Hypothalamus (tissue), 51 donors: Measurements from ENCODE around the gene EYS.

Source experiments
- DNase-seq, 51 donors: peaks; one replicate each; lab custom pipeline; 2025; lab: John Stamatoyannopoulos, UW

EYS gene

DNA sequence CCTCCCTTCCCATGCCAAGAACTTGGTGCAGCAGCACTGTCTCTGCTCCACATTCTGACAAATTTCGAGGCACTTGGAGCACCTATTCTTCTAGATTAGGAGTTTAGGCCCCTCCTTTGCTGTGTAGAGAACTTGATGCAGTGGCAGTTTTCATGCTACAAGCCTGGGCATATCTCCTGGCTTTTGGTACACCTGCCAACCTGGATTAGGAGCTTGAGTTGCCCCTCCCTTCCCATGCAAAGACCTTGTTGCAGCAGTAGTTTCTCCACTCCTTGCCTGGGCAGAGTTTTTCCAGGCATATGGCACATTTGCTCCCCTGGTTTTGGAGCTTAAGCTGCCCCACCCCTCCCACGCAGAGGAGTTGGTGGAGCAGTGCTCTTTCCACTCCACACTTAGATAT is 956.1 kb downstream of the EYS start:
- no peak for DNase-seq

DNA sequence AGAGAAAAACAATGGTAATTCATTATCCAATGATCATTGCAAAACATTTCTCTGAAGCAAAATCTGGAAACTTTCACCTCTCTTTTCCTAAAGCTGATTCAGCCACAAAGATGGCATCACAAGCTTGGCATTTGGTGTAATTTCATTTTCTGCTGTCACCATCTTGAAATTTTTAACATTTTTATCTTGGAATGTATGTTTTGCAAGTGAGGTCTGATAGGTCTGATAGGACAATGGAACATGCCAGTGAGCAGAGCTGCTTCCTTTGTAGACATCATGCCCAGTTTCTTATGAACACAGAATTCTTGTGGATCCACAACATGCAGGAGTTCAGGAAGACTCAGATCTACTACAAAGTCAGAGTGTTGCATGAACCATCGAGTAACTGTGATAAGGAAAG is 969.6 kb downstream of the EYS start:
- DNase-seq = no peak

DNA sequence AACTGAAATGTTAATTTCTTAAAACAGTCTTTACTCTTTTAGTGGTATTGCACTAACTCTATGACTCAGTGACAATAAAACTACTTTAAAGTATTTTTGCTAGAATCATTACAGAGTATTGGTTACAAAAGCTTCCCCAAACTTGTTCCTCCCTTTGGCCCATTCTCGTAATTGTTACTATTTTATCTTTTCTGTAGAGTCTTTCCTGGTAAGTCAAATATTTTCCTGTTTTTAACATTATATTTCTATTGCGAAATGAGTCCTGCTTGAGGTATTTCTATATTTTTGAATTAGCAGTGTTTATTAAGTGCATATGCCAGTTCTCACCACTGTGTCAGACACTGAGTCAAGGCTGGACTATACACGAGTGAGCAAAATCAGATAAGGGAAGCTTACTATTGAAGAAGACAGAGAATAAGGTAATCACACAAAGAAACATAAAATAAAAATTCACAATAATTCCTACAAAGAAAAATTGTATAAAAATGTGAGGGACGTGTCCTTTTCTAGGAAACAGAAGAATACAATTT is 970.5 kb downstream of the EYS start:
- no peak for DNase-seq

DNA sequence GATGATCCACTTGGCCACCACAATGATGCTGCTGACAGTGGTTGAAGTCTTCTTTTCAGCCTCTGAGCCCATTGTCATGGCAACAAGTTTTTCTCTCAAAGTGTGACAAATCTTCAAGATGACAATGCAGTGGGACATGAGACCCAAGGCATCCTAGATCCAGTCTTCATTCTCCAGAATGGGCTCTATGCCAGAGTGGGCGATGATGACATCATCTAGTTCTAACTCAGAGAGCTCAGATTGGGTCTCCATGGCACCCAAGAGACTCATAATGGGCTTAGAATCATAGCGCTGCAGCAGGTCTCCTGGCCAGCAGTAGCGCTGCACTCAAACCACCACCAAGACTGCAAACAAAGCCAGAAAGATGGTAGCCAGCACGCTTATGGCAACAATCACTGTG is 973.6 kb downstream of the EYS start:
- DNase-seq = no peak

DNA sequence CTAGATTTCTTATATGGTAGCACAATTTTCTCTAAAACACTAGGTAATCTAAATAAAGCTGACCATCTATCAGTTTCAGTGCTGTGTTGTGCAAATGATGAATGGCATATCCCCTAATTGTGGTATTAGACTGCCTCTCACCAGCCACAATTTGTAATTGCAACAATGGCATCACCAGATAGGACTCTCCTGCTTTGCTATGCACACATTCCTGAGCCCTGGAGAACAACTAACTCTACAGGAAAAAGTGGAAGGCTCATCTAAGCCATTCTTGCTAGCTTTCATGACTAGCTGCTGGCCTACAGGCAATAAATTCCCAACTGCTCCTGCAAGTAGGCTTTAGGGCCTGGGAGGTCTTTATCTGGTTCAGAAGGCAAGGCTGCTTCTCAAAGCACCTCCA is 974.1 kb downstream of the EYS start:
- no peak for DNase-seq

DNA sequence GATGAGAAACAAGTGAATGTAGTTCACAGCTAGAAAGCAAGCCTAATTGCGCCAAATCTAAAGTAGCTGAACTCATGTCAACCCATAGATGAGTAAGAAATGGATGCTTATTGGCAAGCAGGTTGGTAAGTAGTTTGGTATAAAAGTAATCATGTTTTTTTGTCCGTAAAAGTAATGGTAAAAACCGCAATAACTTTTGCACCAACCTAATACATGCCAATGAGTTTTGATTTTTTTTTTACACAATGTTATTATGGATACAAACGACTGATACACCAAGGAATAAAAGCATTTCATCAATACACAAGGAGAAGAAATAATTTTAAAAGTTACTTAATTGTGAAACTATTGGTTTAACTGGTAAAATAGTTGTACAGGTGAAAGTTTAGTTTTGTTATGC is 977.5 kb downstream of the EYS start:
- DNase-seq = no peak

DNA sequence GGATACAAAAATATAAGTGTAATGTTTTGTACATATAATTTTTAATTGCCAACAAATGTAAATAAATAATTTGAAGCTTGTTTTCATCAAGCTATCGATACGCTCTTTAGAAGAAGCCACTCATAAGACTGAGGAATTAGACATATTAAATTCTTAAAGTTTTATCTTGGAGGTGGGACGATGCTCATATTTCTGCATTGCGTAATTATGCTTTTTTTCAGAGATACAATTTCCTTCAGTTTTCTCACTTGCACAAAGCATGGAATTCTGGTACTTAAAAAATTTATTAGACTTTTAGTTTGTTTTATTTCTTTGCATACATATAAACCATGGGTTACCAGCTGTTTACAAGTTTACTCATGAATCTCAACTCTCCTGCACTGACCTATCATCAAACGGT is 980.0 kb downstream of the EYS start:
- DNase-seq = no peak

DNA sequence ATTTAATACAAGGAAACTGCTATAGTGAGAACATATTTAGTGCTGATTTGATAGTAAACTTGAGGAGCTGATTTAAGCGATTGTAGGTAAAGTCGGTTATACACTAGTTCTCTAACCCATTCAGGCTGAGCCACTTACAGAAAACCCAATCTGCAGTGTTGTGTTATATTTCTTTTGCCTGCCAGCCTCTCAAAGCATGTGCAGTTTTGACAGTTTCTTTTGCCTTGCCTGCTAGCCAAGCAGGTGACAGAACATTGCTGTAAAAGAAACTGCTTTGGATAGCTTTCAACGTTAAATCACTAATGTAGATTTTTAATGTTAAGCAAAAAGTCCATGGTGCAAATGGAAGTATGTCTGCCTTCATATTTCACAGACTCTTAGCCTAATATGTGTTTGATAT is 982.9 kb downstream of the EYS start:
- DNase-seq = no peak

DNA sequence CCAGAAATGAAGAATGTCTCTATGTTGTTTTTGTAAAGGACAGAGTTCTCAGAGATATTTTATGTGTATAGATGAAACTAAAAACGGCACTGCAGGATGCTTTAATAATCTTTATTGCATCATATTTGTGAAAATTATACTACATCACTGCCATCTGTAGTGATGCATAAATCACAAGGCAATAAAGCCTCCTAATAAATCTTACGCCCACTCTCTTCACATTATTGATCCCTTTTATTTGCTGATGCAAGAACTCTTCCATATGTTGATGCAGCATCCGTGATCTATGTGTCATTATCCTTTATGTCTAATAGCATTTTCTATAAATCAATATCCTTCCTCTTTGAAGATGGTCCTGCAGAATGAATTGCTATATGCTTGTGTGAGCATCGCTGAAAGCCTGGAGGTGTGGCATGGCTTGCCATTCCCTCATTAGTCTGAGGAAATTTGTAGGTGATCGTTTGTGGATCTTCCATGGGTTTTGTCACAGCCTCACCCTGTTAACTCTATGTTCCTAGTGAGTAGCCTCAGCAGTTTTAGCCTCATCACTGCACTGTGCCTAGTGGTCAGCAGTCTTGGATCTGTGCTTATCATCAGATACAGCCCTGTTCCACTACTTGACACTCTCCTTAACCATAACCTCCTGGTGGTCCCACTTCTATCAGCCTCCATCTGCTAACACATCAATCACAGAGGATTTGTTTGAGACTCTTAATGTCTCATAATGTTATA is 983.5 kb downstream of the EYS start:
- DNase-seq = no peak

DNA sequence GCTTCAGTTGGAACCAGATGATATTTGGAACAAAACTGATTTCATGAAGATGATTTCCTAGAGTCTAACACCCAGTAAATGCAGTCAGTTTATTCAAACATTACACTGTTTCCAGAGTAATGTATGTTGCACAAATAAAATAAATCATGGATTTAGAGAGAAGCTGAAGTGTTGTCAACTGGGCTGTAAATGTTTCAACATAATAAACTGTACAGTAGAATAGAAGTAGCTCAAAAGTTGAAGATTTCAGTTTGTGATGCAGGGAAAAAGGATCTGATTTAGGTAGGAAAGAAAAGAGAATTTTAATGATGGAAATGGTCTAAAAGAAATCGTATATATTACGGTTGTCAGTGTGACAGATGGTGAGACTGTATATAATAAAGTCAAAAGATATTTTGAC is 985.2 kb downstream of the EYS start:
- DNase-seq = no peak

DNA sequence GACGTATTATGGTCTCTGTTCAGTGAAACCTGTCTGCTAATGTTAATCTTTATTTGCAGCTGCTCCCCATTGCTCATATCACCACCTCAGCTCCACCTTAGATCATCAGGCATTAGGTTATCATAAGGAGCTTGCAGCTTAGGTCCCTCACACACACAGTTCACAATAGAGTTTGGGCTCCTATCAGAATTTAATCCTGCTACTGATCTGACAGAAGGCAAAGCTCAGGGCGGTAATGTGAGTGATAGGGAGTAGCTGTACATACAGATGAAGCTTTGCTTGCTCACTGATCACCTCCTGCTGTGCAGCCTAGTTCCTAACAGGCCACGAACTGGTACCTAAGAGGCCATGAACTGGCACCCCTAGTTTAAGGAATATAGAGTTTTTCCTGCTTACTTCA is 989.7 kb downstream of the EYS start:
- DNase-seq = no peak

DNA sequence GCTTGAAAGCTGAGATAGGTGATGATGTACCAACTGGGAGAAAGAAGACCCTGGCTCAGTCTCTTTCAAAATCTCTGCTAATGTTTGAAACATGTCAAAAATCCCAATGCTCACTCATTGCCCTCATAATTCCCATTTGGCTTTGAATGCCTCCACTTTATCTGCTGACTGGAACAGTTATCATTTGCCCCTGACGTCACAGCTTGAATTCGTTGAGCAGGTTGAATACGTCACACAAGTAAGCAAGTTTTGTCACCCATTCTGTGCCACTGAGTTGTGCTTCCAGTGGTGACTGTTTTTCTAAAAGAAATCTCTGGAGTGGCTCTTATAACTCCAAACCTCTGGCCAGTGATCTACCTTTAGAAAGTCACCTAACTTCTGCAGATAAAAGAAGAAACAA is 991.4 kb downstream of the EYS start:
- no peak for DNase-seq

DNA sequence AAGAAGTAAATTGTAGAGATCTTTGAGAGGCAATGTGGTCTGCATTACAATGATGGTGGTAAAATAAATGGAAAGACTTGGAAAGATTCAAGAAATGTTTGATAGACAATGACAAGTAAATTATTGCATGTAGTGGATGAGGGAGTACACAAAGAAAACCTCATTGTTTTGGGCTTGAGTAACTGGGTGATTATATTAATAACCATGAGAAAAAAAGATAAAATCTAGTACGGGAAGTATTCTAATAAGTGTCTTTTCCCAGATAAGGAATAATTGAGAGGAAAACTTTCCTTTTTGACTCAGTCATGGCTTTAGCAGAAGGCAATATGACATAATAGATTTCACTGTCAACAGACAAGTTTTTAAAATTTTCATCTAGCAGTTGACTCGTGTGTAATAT is 993.0 kb downstream of the EYS start:
- DNase-seq = no peak

DNA sequence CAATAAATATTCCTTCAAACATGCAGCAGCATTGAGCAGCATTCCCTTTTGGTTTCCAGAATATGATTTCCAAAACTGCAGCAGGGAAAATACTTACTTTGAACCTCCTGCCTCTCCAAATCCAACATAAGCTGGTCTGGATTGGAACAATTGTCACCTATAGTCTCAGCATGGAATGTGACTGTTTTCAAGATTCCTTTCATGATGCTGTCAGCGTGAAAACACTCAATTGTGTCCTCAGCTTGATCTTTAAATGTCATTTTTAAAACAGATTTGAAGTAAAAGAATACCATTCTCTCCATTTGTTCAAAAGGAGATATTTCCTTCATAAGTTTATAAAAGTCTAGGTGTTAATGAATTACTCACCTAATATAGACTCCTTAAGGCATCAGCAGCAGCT is 993.9 kb downstream of the EYS start:
- DNase-seq = no peak

DNA sequence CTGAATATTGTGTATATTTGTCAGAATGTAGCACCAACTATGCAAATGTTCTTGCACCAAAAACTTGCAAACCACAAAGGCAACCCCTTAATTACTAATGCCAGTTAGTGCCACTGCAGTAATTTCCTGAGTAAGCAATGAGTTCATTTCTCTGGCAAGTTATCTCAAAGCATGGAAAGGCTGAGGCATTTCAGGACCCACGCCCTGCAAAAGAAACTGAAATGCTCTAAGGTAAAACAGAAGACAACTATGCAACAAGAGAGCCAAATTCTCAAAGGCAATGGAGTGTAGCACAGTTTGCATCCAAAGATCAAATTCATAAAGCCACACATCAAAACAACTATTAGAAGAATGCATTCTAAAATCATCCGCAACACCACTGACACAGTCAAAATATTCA is 994.4 kb downstream of the EYS start:
- DNase-seq = no peak

DNA sequence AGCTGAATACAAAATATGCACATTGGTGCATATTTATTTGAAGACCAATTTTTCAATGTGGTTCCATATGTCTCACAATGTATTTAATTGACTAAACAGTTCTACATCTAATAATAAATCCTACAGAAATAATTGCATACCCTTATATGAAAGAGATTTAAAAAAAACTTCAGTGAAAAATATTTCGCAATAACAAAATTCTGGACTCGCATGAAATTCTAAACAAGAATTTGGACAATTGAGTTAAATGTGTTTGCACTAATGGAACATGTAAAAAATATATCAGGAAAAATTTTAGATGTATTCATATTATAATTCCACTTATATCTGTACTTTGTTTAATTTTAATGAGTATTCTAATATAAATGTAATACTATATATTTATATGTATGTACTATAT is 1003.1 kb downstream of the EYS start:
- DNase-seq = no peak

DNA sequence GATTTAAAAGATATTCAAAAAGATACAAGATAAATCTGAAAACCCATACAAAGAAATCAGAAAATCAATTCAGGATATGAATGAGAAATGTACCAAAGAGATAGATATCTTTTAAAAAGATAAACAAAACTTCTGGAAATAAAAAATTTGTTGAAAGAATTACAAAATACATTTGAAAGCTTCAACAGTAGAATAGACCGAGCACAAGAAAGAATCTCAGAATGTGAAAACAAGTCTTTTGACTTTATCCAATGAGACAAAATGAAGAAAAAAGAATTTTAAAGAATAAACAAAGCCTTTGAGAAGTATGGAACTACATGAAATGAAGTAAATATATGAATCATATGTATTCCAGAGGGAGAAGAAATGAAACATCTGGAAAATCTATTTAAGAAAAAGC is 1011.0 kb downstream of the EYS start:
- no peak for DNase-seq

DNA sequence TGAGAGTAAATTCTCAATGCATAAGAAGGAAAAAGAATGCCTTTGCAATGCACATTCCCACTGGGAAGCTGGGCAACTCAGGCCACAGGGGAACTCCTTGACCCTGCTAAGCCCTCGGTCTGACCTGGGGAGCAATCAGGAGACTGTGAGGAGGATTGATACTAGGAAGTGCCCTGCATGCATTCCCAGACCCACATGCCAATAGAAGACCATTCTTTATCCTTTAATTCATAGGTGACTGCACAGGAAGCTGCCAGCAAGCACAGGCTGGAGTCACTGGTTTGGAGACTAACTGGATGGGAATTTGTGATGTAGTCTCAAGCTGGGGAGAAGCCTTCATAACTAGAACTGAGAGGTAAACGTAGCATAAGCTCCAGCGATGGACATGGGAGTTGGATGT is 1012.7 kb downstream of the EYS start:
- DNase-seq = no peak

DNA sequence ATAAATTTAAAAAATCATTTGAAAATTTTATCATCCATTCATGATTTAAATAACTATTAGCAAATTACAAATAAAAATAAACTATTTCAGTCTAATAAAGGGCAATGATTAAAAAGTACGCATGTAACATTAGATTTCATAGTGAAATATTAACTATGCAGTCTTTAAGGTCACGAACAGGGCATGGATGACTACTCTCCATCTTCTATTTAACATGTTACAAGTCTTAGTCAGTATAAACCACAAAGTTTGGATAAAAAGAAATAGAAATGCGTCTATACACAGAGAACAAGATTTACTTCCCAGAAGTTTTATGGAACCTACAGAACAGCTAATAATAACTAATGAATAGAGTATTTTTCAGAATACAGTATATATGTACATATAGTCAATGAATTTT is 1016.0 kb downstream of the EYS start:
- DNase-seq = no peak

DNA sequence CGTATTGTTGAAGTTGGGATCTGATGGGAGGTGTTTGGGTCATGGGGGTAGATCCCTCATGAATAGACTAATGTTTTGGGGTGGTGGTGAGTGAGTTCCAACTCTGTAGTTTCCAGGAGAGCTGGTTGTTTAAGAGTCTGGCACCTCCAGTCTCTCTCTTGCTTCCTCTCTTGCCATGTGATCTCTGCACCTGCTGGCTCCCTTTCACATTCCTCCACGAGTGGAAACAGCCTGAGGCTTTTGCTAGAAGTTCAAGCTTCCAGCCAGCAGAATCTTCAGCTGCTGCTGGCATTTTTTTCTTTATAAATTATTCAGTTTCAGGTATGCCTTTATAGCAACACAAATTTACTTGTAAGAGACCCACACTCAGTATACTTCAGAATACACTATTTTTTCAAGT is 1021.6 kb downstream of the EYS start:
- DNase-seq = no peak

DNA sequence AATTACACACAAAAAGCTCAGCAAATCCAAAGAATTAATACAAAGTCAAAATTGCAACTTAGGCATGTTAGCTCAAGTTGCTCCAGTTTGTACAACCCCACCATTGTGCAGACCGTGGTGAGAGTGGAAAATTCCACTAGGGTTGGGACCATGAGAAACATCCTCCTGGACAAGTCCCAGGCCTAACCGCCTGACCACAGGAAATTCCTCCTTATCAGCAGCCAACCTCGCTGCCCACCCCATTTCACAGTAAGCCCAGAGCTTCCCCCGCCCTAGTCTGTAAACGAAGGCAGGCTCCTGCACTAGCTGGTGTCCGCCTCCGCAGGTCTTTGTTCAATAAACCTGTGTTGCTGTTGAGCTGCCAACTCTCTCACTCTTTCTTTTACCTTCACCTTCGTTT is 1023.3 kb downstream of the EYS start:
- no peak for DNase-seq

DNA sequence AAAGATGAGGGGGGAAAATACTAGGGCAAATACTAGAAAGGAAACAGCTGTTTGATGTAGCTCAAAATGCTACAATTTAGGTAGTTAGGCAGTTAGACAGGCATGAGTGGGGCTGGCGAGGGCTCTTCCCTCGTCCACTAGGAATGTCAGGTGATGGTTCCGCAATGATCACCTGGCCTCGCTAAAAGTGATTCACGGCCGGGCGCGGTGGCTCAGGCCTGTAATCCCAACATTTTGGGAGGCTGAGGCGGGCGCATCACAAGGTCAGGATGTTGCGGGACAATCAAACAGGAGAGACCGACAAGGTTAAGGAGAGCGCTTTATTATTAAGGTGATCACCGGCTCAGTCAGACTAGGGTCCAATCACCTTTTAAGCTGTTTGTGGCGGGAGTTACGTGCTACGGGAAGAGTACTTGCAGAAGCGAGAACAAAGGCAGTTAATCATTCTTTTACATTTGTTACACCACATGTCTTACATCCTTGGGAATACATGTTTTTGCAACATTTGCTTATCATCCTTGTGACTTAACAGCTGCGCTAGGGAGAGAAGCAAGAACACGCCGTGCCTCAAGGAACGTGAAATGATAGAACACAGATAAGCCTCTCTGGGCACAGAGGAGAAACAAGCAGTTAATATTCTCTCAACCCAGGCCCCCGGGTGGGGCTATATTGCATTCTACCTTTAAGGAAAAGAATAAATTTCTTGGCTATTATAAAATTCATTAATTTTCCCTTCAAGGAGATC is 1025.4 kb downstream of the EYS start:
- DNase-seq = no peak
